Mesenchymal stem cell (in vitro differentiated cells and primary cell): ENCODE data around the gene PDE6B.

Experiments used
- DNase-seq: peaks from one replicate; pipeline ENCODE4 v3.0.0-alpha.2; 2013
- H2AFZ ChIP-seq: one replicate; pipeline ENCODE4 v1.6.1; 2013; ENCODE audit warnings: low read depth, mild to moderate bottlenecking, control low read depth, inconsistent platforms, low read length, moderate library complexity
- H2AK5ac ChIP-seq: 2 replicates; pipeline ENCODE4 v1.6.1; 2013; ENCODE audit warnings: low read length, moderate library complexity, mild to moderate bottlenecking, inconsistent platforms; ENCODE audit not compliant: severe bottlenecking
- H2BK120ac ChIP-seq: one replicate; pipeline ENCODE4 v1.6.1; 2013; ENCODE audit warnings: low read depth, mild to moderate bottlenecking, inconsistent platforms, low read length, moderate library complexity
- H2BK12ac ChIP-seq, 2 experiments: one replicate each; pipeline ENCODE4 v1.6.1; 2013; ENCODE audit warnings: inconsistent platforms in 2 of 2, low read length in 2 of 2, mild to moderate bottlenecking in 2 of 2, moderate library complexity in 2 of 2, control low read depth in 1 of 2
- H2BK15ac ChIP-seq: one replicate; pipeline ENCODE4 v1.6.1; 2013; ENCODE audit warnings: mild to moderate bottlenecking, low read depth, inconsistent platforms; ENCODE audit not compliant: poor library complexity, severe bottlenecking
- H2BK5ac ChIP-seq: 2 replicates; pipeline ENCODE4 v1.6.1; 2013; ENCODE audit warnings: low read depth, mild to moderate bottlenecking, low read length, control low read depth, inconsistent platforms; ENCODE audit not compliant: poor library complexity, severe bottlenecking
- H3K14ac ChIP-seq, 2 experiments: one replicate each; pipeline ENCODE4 v1.6.1; 2013; ENCODE audit warnings: inconsistent platforms in 2 of 2, low read length in 2 of 2, control low read depth in 1 of 2, mild to moderate bottlenecking in 1 of 2, moderate library complexity in 1 of 2
- H3K18ac ChIP-seq, 2 experiments: one replicate each; pipeline ENCODE4 v1.6.1; 2013; ENCODE audit warnings: inconsistent platforms in 2 of 2, low read length in 2 of 2, control low read depth in 1 of 2, low read depth in 1 of 2, mild to moderate bottlenecking in 1 of 2
- H3K23ac ChIP-seq, 2 experiments: one replicate each; pipeline ENCODE4 v1.6.1; 2013; ENCODE audit warnings: inconsistent platforms in 2 of 2, low read length in 2 of 2, mild to moderate bottlenecking in 2 of 2, moderate library complexity in 2 of 2, control low read depth in 1 of 2
- H3K27ac ChIP-seq: 2 replicates; pipeline ENCODE4 v1.5.1; 2013; ENCODE audit warnings: mild to moderate bottlenecking, moderate library complexity, low read length, control low read depth, inconsistent platforms; ENCODE audit not compliant: poor library complexity, severe bottlenecking
- H3K27me3 ChIP-seq, 2 experiments: 2 replicates each; pipeline versions ENCODE4 v1.6.1 to v1.7.0; 2013; ENCODE audit warnings: low read length in 2 of 2, mild to moderate bottlenecking in 2 of 2, moderate library complexity in 2 of 2, control low read depth in 1 of 2, inconsistent platforms in 1 of 2; ENCODE audit not compliant: control insufficient read depth in 1 of 2, insufficient read depth in 1 of 2
- H3K36me3 ChIP-seq, 2 experiments: 2 replicates each; pipeline versions ENCODE4 v1.6.1 to v1.7.0; 2013; ENCODE audit warnings: low read length in 2 of 2, control low read depth in 1 of 2, inconsistent platforms in 1 of 2, low read depth in 1 of 2, mild to moderate bottlenecking in 1 of 2; ENCODE audit not compliant: insufficient read depth in 2 of 2, control insufficient read depth in 1 of 2
- H3K4ac ChIP-seq, 2 experiments: one replicate each; pipeline ENCODE4 v1.6.1; 2013; ENCODE audit warnings: inconsistent platforms in 2 of 2, low read length in 2 of 2, mild to moderate bottlenecking in 2 of 2, moderate library complexity in 2 of 2, control low read depth in 1 of 2, low read depth in 1 of 2
- H3K4me1 ChIP-seq: 2 replicates; pipeline ENCODE4 v1.6.1; 2013; ENCODE audit warnings: low read depth, low read length, control low read depth; ENCODE audit not compliant: control insufficient read depth, insufficient read depth
- H3K4me2 ChIP-seq: 2 replicates; pipeline ENCODE4 v1.6.1; 2013; ENCODE audit warnings: low read length, mild to moderate bottlenecking, inconsistent platforms; ENCODE audit not compliant: poor library complexity, severe bottlenecking
- H3K4me3 ChIP-seq, 2 experiments: 2 replicates each; pipeline versions ENCODE4 v1.5.1 to v1.7.0; 2013; ENCODE audit warnings: low read length in 2 of 2, mild to moderate bottlenecking in 2 of 2, control low read depth in 1 of 2, low read depth in 1 of 2; ENCODE audit not compliant: insufficient read depth in 1 of 2
- H3K79me1 ChIP-seq: replicated peaks from 2 replicates; pipeline ENCODE4 v1.6.1; 2013; ENCODE audit warnings: mild to moderate bottlenecking, control low read depth, low read length, inconsistent platforms; ENCODE audit not compliant: poor library complexity, severe bottlenecking
- H3K9ac ChIP-seq: 2 replicates; pipeline ENCODE4 v1.7.0; 2013; ENCODE audit warnings: mild to moderate bottlenecking, low read length, moderate library complexity
- H3K9me3 ChIP-seq: 2 replicates; pipeline ENCODE4 v1.7.0; 2013; ENCODE audit warnings: mild to moderate bottlenecking, low read length; ENCODE audit not compliant: control insufficient read depth
- H4K8ac ChIP-seq: one replicate; pipeline ENCODE4 v1.6.1; 2013; ENCODE audit warnings: inconsistent platforms, mild to moderate bottlenecking, low read length, moderate library complexity
- H4K91ac ChIP-seq: one replicate; pipeline ENCODE4 v1.6.1; 2013; ENCODE audit warnings: mild to moderate bottlenecking, low read length, inconsistent platforms
- WGBS: methylation state at CpG from one replicate; pipeline ENCODE4 v1.1.7; 2013; ENCODE audit warnings: mixed read lengths; 5-methylcytosine and 5-hydroxymethylcytosine counted together

PDE6B gene

DNA sequence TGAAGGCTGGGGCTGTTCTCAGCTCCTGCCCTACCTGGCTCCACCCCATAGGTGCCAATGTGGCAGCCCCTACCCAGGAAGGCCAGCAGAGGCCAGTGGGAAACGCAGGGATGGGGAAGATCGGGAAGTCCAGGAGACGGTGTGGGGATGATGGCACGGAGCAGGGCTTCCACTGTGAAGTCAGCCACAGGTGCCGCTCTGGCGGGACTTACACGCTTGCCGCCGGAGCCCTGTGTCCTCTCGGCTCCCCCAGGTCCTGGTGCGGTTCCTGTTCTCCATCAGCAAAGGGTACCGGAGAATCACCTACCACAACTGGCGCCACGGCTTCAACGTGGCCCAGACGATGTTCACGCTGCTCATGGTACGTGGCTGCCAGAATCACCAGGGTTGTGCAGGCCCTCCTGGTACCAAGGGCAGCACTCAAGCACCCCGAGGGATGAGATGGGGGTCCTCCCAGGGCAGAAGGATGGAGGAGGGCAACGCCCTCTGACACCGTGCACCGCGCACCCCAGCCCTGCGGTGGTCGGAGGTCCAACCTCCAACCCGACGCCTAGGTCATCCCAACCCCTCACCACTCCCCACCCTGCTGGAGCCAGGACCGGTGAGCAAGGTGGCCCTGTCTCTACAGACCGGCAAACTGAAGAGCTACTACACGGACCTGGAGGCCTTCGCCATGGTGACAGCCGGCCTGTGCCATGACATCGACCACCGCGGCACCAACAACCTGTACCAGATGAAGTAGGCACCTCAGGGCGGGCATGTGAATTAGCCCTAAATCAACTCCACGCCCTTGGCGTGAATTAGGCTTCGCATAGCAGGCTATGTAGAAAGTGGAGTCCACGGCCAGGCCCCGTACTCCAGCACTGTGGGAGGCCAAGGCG, 36.7 kb downstream of the PDE6B start:
- Histone ChIP-seq H3K9me3 (no peaks in the 10 kb centered on the region), H3K4me3 (no peak overlapping the region), H3K4ac (no peak overlapping the region), H2BK5ac (no peak overlapping the region), H3K36me3 (no peaks in the 10 kb centered on the region), H3K9ac (no peak overlapping the region), H3K18ac (no peak overlapping the region), H2BK120ac (no peak overlapping the region), H3K79me1 (no peaks in the 10 kb centered on the region), H2AFZ (no peak overlapping the region), H3K23ac (no peak overlapping the region), H4K8ac (no peak overlapping the region), H2BK12ac (no peak overlapping the region), H3K4me2 (no peak overlapping the region), H4K91ac (no peak overlapping the region), H3K14ac (no peak overlapping the region), H3K27me3 (peaks cover 0 to 46% of the 10 kb centered on the region in 2 experiments), H3K4me1 (peaks cover 11% of the 10 kb centered on the region), H3K27ac (no peak overlapping the region), H2AK5ac (no peak overlapping the region), H2BK15ac (no peak overlapping the region)
- WGBS, result 95% methylated on average over 41 of the region's 42 CpGs
- DNase-seq, result no peak

DNA sequence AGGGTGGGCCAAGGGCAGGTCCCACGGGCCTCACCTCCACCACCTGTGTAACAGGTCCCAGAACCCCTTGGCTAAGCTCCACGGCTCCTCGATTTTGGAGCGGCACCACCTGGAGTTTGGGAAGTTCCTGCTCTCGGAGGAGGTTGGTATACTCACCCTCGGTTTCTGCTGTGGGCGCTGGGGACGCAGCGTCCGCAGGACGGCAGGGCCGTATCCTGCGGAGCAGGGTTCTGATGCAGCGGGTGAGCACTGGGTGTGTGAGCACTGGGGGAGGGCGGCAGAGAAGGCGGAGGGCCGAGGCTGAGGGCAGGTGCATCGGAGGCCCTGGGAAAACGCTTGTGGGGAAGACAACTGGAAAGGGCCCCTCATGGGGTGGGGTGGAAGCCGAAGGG, 37.7 kb downstream of the PDE6B start:
- Histone ChIP-seq H3K27me3 (peaks cover 0 to 51% of the 10 kb centered on the region in 2 experiments), H2AK5ac (no peak overlapping the region), H3K4me2 (peak overlapping the region; percentile 51), H3K4me3 (peak overlapping the region in 1 of 2 experiments; percentile 52), H2BK120ac (no peak overlapping the region), H4K8ac (peak overlapping the region; percentile 30), H3K23ac (no peak overlapping the region), H2AFZ (no peak overlapping the region), H2BK12ac (no peak overlapping the region), H3K14ac (no peak overlapping the region), H2BK15ac (peak overlapping the region; percentile 39), H4K91ac (peak overlapping the region; percentile 47), H3K18ac (no peak overlapping the region), H3K27ac (no peak overlapping the region), H3K4me1 (peaks cover 10% of the 10 kb centered on the region), H3K9me3 (no peaks in the 10 kb centered on the region), H3K36me3 (no peaks in the 10 kb centered on the region), H3K79me1 (no peaks in the 10 kb centered on the region), H3K9ac (no peak overlapping the region), H2BK5ac (no peak overlapping the region), H3K4ac (peak overlapping the region in 1 of 2 experiments; percentile 54)
- WGBS, result 83% methylated on average over 20 of the region's 20 CpGs
- DNase-seq, result no peak

DNA sequence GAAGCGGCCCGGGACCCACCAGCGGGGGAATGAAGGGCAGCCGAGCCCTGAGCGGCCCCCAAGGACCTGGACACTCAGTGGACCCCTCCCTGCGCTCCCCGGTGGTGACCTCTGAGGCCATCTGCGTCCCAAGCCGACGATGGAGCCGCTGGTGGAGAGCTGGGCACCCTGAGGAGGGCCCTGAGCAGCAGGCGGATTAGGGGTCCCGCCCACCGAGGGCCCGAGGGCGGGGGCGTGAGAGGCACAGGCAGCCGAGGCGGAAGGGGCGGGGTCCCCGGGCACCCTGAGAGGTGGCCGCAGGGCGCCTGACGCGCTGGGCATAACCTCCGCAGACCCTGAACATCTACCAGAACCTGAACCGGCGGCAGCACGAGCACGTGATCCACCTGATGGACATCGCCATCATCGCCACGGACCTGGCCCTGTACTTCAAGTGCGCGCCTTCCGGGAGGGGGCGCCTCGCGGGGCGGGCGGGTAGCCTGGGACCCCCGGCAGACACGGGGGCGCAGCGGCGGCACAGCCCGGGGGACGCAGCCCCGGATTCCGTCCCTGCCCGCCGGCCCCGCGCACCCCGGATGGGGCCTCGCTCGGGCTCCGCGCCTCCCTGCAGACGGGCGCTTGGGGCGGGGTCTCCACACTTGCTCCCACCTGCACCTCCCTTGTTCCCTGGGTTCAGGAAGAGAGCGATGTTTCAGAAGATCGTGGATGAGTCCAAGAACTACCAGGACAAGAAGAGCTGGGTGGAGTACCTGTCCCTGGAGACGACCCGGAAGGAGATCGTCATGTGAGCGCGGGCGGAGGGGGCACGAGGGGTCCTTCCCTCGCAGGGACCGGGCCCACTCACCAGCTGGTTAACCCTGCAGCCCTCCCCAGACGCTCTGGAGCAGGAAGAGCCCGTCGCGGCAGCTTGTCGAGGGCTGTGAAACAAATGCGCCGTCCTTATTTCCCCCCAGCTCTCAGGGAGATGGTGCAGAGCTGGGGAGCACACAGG, 38.4 kb downstream of the PDE6B start:
- Histone ChIP-seq H3K27me3 (peaks cover 0 to 51% of the 10 kb centered on the region in 2 experiments), H3K4me1 (peaks cover 9% of the 10 kb centered on the region), H3K36me3 (no peaks in the 10 kb centered on the region), H2BK15ac (peak overlapping the region; percentile 44), H3K4me3 (peak overlapping the region in 1 of 2 experiments; percentile 52), H3K27ac (no peak overlapping the region), H3K4me2 (peak overlapping the region; percentile 51), H3K14ac (no peak overlapping the region), H3K9me3 (no peaks in the 10 kb centered on the region), H2BK120ac (no peak overlapping the region), H3K23ac (no peak overlapping the region), H2AK5ac (no peak overlapping the region), H3K9ac (no peak overlapping the region), H3K4ac (peak overlapping the region; percentile 37 to 54), H2AFZ (peak overlapping the region; percentile 69), H4K8ac (peak overlapping the region; percentile 91), H2BK5ac (no peak overlapping the region), H2BK12ac (peak overlapping the region in 1 of 2 experiments; percentile 42), H3K18ac (peak overlapping the region in 1 of 2 experiments; percentile 37), H3K79me1 (no peaks in the 10 kb centered on the region), H4K91ac (peak overlapping the region; percentile 52)
- 26% methylated on average over 55 of the region's 80 CpGs for WGBS
- no peak for DNase-seq
